ENCODE results near the gene CATSPER4. TPM values are rescaled to one million over a fixed set of nuclear protein-coding genes. Genes with fewer than 3 reads are reported as not detected.

The CATSPER4 gene
- total and polyA plus RNA-seq, 4 donors, result not detected

GRCh38 chr1:26184883-26185282 lies 5.5 kb upstream of the CATSPER4 start:
- Histone ChIP-seq H3K4me1 (ENCODE audit: control insufficient read depth in 1 of 2, insufficient read depth in 2 of 2, low read length in 2 of 2) (no peaks in the 10 kb centered on the region), H3K4me3 (ENCODE audit: low read length in 2 of 2) (no peak overlapping the region), H3K36me3 (ENCODE audit: control insufficient read depth in 1 of 2, insufficient read depth in 2 of 2, low read length in 1 of 2) (no peaks in the 10 kb centered on the region), H3K27me3 (ENCODE audit: control insufficient read depth in 1 of 2, insufficient read depth in 2 of 2, low read length in 1 of 2) (no peaks in the 10 kb centered on the region), H3K27ac (ENCODE audit: low read depth in 1 of 2, low read length in 2 of 2) (no peak overlapping the region), H3K9me3 (ENCODE audit: control insufficient read depth, low read length) (no peaks in the 10 kb centered on the region)
- 97 to 98% methylated on average over 21 of the region's 21 CpGs for WGBS, 2 donors
- DNase-seq (no peak), ATAC-seq (ENCODE audit: low FRiP score) (no peak)
- intact Hi-C loops (cut with DNase I), result no loop called here

- intact Hi-C loops (cut with DNase I), result no loop called here
- no peak overlapping the region for H3K4me3 ChIP-seq (ENCODE audit: low read length in 2 of 2)
- H3K27me3 ChIP-seq (ENCODE audit: control insufficient read depth in 1 of 2, insufficient read depth in 2 of 2, low read length in 1 of 2), result no peaks in the 10 kb centered on the region
- ATAC-seq (ENCODE audit: low FRiP score), result no peak
- DNase-seq, result no peak
- H3K36me3 ChIP-seq (ENCODE audit: control insufficient read depth in 1 of 2, insufficient read depth in 2 of 2, low read length in 1 of 2), result no peaks in the 10 kb centered on the region
- no peak overlapping the region for H3K27ac ChIP-seq (ENCODE audit: low read depth in 1 of 2, low read length in 2 of 2)
- no peaks in the 10 kb centered on the region for H3K9me3 ChIP-seq (ENCODE audit: control insufficient read depth, low read length)
- H3K4me1 ChIP-seq (ENCODE audit: control insufficient read depth in 1 of 2, insufficient read depth in 2 of 2, low read length in 2 of 2), result no peaks in the 10 kb centered on the region
- 97% methylated on average over 6 of the region's 6 CpGs for WGBS, 2 donors
Measured at GRCh38 chr1:26187882-26188281, 2.5 kb upstream of the CATSPER4 start.

DNA sequence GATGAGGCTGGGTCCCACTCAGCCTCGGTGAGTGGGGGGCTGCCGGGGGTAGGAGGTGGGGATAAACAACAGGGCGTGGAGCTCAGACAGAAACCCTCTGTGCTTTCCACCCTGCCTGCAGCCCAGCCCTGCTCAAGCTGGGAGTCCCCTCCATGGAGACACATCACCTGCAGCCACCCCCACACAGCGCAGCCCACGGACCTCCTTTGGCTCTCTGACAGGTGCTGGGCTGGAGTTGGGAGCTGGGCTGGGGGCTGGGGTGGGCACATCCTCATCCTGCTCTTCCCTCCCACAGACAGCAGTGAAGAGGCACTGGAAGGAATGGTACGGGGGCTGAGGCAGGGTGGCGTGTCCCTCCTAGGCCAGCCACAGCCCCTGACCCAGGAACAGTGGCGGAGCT lies 1.9 kb upstream of the CATSPER4 start:
- no peak overlapping the region for H3K4me3 ChIP-seq (ENCODE audit: low read length in 2 of 2)
- intact Hi-C loops (cut with DNase I), result no loop called here
- DNase-seq (no peak), ATAC-seq (ENCODE audit: low FRiP score) (peak; percentile 12)
- no peaks in the 10 kb centered on the region for H3K4me1 ChIP-seq (ENCODE audit: control insufficient read depth in 1 of 2, insufficient read depth in 2 of 2, low read length in 2 of 2)
- H3K9me3 ChIP-seq (ENCODE audit: control insufficient read depth, low read length), result no peaks in the 10 kb centered on the region
- 95 to 98% methylated on average over 8 of the region's 8 CpGs for WGBS, 2 donors
- no peak overlapping the region for H3K27ac ChIP-seq (ENCODE audit: low read depth in 1 of 2, low read length in 2 of 2)
- no peaks in the 10 kb centered on the region for H3K27me3 ChIP-seq (ENCODE audit: control insufficient read depth in 1 of 2, insufficient read depth in 2 of 2, low read length in 1 of 2)
- no peaks in the 10 kb centered on the region for H3K36me3 ChIP-seq (ENCODE audit: control insufficient read depth in 1 of 2, insufficient read depth in 2 of 2, low read length in 1 of 2)

DNA sequence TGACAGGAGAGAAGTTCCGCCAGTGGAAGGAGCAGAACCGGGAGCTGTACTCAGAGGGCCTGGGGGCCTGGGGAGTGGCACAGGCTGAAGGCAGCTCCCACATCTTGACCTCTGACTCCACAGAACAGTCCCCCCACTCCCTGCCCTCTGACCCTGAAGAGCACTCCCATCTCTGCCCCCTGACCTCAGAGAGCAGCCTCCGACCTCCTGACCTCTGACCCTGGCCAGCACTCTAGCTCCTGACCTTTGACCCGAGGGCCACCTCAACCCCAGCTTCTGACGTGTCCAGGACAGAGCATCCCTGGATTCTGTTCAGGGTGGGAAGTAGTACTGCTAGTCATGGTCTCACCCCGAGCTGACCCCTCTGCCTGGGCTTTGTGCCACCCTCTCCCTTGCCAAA lies 1.1 kb upstream of the CATSPER4 start:
- ATAC-seq (ENCODE audit: low FRiP score) (no peak), DNase-seq (no peak)
- H3K4me3 ChIP-seq (ENCODE audit: low read length in 2 of 2), result no peak overlapping the region
- intact Hi-C loops (cut with DNase I), result no loop called here
- H3K9me3 ChIP-seq (ENCODE audit: control insufficient read depth, low read length), result no peaks in the 10 kb centered on the region
- H3K27me3 ChIP-seq (ENCODE audit: control insufficient read depth in 1 of 2, insufficient read depth in 2 of 2, low read length in 1 of 2), result no peaks in the 10 kb centered on the region
- 75 to 77% methylated on average over 6 of the region's 6 CpGs for WGBS, 2 donors
- no peaks in the 10 kb centered on the region for H3K36me3 ChIP-seq (ENCODE audit: control insufficient read depth in 1 of 2, insufficient read depth in 2 of 2, low read length in 1 of 2)
- H3K27ac ChIP-seq (ENCODE audit: low read depth in 1 of 2, low read length in 2 of 2), result no peak overlapping the region
- no peaks in the 10 kb centered on the region for H3K4me1 ChIP-seq (ENCODE audit: control insufficient read depth in 1 of 2, insufficient read depth in 2 of 2, low read length in 2 of 2)

DNA sequence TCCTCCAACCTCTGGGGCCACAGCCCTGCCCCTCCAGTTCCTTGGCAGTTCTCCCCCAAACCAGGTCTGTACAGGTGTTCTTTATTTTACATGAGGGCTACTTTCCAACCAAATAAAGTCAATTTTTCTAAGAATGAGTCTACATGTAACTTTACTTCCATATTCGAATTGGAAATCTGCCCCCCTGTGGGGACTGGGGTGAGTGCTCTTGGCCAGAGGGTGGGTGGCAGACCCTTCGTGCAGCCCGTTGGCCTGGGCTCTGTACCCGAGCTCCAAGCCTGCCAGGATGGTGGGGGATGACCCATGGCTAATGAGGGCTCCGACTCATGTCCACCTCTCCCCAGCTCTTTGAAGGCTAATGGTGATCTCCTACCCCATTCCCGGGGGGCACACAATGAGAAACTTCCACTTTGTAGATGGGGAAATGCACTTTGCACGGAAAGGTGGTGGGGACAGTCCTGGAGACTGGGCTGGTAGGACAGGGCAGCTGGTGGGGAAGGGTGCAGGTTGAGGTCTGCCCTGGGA lies 589 bp upstream of the CATSPER4 start:
- Histone ChIP-seq H3K27me3 (ENCODE audit: control insufficient read depth in 1 of 2, insufficient read depth in 2 of 2, low read length in 1 of 2) (no peaks in the 10 kb centered on the region), H3K27ac (ENCODE audit: low read depth in 1 of 2, low read length in 2 of 2) (no peak overlapping the region), H3K36me3 (ENCODE audit: control insufficient read depth in 1 of 2, insufficient read depth in 2 of 2, low read length in 1 of 2) (no peaks in the 10 kb centered on the region), H3K4me1 (ENCODE audit: control insufficient read depth in 1 of 2, insufficient read depth in 2 of 2, low read length in 2 of 2) (no peaks in the 10 kb centered on the region), H3K4me3 (ENCODE audit: low read length in 2 of 2) (no peak overlapping the region), H3K9me3 (ENCODE audit: control insufficient read depth, low read length) (no peaks in the 10 kb centered on the region)
- intact Hi-C loops (cut with DNase I), result no loop called here
- DNase-seq, result no peak
- no peak for ATAC-seq (ENCODE audit: low FRiP score)
- 76 to 87% methylated on average over 7 of the region's 7 CpGs for WGBS, 2 donors

- ATAC-seq (ENCODE audit: low FRiP score), result no peak
Measured at GRCh38 chr1:26191739-26192138, 1.3 kb downstream of the CATSPER4 start.

DNA sequence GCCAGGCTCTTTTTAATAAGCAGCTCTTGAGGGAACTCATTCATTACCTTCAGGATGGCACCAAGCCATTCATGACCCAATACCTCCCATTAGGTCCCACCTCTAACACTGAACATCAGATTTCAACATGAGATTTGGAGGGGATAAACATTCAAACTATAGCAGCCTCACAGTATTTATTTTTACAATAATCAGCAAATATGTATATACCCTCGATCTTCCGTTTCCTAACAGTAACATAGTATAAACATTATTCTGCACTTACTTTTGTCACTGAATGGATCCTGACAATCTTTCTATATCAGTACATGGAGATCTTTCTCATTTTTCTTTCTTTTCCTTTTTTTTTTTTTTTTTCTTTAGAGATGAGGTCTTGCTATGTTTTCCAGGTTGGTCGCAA lies 5.4 kb downstream of the CATSPER4 start:
- H3K27me3 ChIP-seq (ENCODE audit: control insufficient read depth in 1 of 2, insufficient read depth in 2 of 2, low read length in 1 of 2), result no peaks in the 10 kb centered on the region
- H3K4me1 ChIP-seq (ENCODE audit: control insufficient read depth in 1 of 2, insufficient read depth in 2 of 2, low read length in 2 of 2), result no peaks in the 10 kb centered on the region
- intact Hi-C loops (cut with DNase I), result no loop called here
- WGBS, 2 donors, result 54 to 59% methylated on average over 3 of the region's 3 CpGs
- no peaks in the 10 kb centered on the region for H3K36me3 ChIP-seq (ENCODE audit: control insufficient read depth in 1 of 2, insufficient read depth in 2 of 2, low read length in 1 of 2)
- no peak overlapping the region for H3K4me3 ChIP-seq (ENCODE audit: low read length in 2 of 2)
- H3K27ac ChIP-seq (ENCODE audit: low read depth in 1 of 2, low read length in 2 of 2), result no peak overlapping the region
- no peak for ATAC-seq (ENCODE audit: low FRiP score)
- no peak for DNase-seq
- no peaks in the 10 kb centered on the region for H3K9me3 ChIP-seq (ENCODE audit: control insufficient read depth, low read length)

More at GRCh38 chr1:26191739-26192138, 1.3 kb downstream of the CATSPER4 start:
- intact Hi-C loops (cut with DNase I), result no loop called here
- no peaks in the 10 kb centered on the region for H3K27me3 ChIP-seq (ENCODE audit: control insufficient read depth in 1 of 2, insufficient read depth in 2 of 2, low read length in 1 of 2)
- H3K36me3 ChIP-seq (ENCODE audit: control insufficient read depth in 1 of 2, insufficient read depth in 2 of 2, low read length in 1 of 2), result no peaks in the 10 kb centered on the region
- DNase-seq, result no peak
- WGBS, 2 donors, result 60 to 63% methylated on average over 3 of the region's 3 CpGs
- H3K9me3 ChIP-seq (ENCODE audit: control insufficient read depth, low read length), result no peaks in the 10 kb centered on the region
- H3K27ac ChIP-seq (ENCODE audit: low read depth in 1 of 2, low read length in 2 of 2), result no peak overlapping the region
- H3K4me3 ChIP-seq (ENCODE audit: low read length in 2 of 2), result no peak overlapping the region
- H3K4me1 ChIP-seq (ENCODE audit: control insufficient read depth in 1 of 2, insufficient read depth in 2 of 2, low read length in 2 of 2), result no peaks in the 10 kb centered on the region

GRCh38 chr1:26197301-26197700 lies 6.9 kb downstream of the CATSPER4 start:
- H3K36me3 ChIP-seq (ENCODE audit: control insufficient read depth in 1 of 2, insufficient read depth in 2 of 2, low read length in 1 of 2), result no peaks in the 10 kb centered on the region
- ATAC-seq (ENCODE audit: low FRiP score) (no peak), DNase-seq (no peak)
- no peaks in the 10 kb centered on the region for H3K4me1 ChIP-seq (ENCODE audit: control insufficient read depth in 1 of 2, insufficient read depth in 2 of 2, low read length in 2 of 2)
- no peaks in the 10 kb centered on the region for H3K27me3 ChIP-seq (ENCODE audit: control insufficient read depth in 1 of 2, insufficient read depth in 2 of 2, low read length in 1 of 2)
- intact Hi-C loops (cut with DNase I), result no loop called here
- no peaks in the 10 kb centered on the region for H3K9me3 ChIP-seq (ENCODE audit: control insufficient read depth, low read length)
- H3K27ac ChIP-seq (ENCODE audit: low read depth in 1 of 2, low read length in 2 of 2), result no peak overlapping the region
- no peak overlapping the region for H3K4me3 ChIP-seq (ENCODE audit: low read length in 2 of 2)
- 89 to 93% methylated on average over 3 of the region's 3 CpGs for WGBS, 2 donors

DNA sequence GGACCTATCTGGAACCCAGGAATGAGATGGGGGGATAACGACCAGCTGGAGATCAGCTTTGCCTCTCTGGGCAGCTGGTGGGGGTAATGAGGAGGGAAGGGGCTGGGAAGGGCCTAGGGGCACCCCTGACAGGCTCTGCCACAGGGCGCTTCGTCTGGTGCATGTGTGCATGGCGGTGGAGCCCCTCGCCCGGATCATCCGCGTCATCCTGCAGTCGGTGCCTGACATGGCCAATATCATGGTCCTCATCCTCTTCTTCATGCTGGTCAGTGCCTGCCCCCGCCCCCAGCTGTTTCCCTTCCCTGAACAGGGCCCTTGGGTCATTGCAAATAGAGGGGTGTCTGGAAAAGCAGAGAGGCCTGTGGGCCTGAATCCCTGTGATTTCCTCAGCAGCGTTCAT lies 7.4 kb downstream of the CATSPER4 start:
- intact Hi-C loops (cut with DNase I), result no loop called here
- H3K4me3 ChIP-seq (ENCODE audit: low read length in 2 of 2), result no peak overlapping the region
- no peak for ATAC-seq (ENCODE audit: low FRiP score)
- H3K36me3 ChIP-seq (ENCODE audit: control insufficient read depth in 1 of 2, insufficient read depth in 2 of 2, low read length in 1 of 2), result no peaks in the 10 kb centered on the region
- no peaks in the 10 kb centered on the region for H3K27me3 ChIP-seq (ENCODE audit: control insufficient read depth in 1 of 2, insufficient read depth in 2 of 2, low read length in 1 of 2)
- 82 to 91% methylated on average over 8 to 11 of the region's 11 CpGs for WGBS, 2 donors
- no peak overlapping the region for H3K27ac ChIP-seq (ENCODE audit: low read depth in 1 of 2, low read length in 2 of 2)
- H3K9me3 ChIP-seq (ENCODE audit: control insufficient read depth, low read length), result no peaks in the 10 kb centered on the region
- DNase-seq, result no peak
- H3K4me1 ChIP-seq (ENCODE audit: control insufficient read depth in 1 of 2, insufficient read depth in 2 of 2, low read length in 2 of 2), result no peaks in the 10 kb centered on the region
